NCI-H128 (cell line): Measurements from ENCODE around the gene TBCEL.
"Not testable (repeated sequence)": the region's sequence is repeated elsewhere in the genome, so short reads cannot be mapped to it uniquely, and the experiment has no call there.

Experiments
- DNase-seq: peaks from one replicate; lab custom pipeline; 2025; ENCODE audit not compliant: unreplicated experiment; lab: John Stamatoyannopoulos, UW

TBCEL gene

GRCh38 chr11:121023848-121024751, at the start of gene TBCEL:
Gene TBCEL, plus strand, starts transcription at chr11:121024102. Its CDS starts 21,589 bp downstream, at chr11:121045691.
- peak; percentile 55 for DNase-seq

- DNase-seq = no peak
Measured at GRCh38 chr11:120974466-120974865, 49.4 kb upstream of the TBCEL start.

- no peak for DNase-seq
Measured at GRCh38 chr11:120974965-120975364, 48.9 kb upstream of the TBCEL start.

- no peak for DNase-seq
Measured at GRCh38 chr11:120977266-120978137, 46.4 kb upstream of the TBCEL start.

GRCh38 chr11:120978701-120979100, 45.2 kb upstream of the TBCEL start:
- no peak for DNase-seq

- no peak for DNase-seq
Measured at GRCh38 chr11:120985718-120986569, 38.0 kb upstream of the TBCEL start.

- DNase-seq = no peak
Measured at GRCh38 chr11:120988603-120989002, 35.3 kb upstream of the TBCEL start.

- no peak for DNase-seq
Measured at GRCh38 chr11:120991830-120992686, 31.8 kb upstream of the TBCEL start.

- no peak for DNase-seq
Measured at GRCh38 chr11:120994091-120994859, 29.6 kb upstream of the TBCEL start.

- DNase-seq = no peak
Measured at GRCh38 chr11:120995184-120995583, 28.7 kb upstream of the TBCEL start.

GRCh38 chr11:120996973-120997372, 26.9 kb upstream of the TBCEL start:
- DNase-seq = no peak

GRCh38 chr11:120998581-120998980, 25.3 kb upstream of the TBCEL start:
- no peak for DNase-seq

GRCh38 chr11:121004206-121004840, 19.6 kb upstream of the TBCEL start:
- no peak for DNase-seq

- no peak for DNase-seq
Measured at GRCh38 chr11:121006922-121007321, 17.0 kb upstream of the TBCEL start.

GRCh38 chr11:121008551-121008950, 15.4 kb upstream of the TBCEL start:
- no peak for DNase-seq

- DNase-seq = no peak
Measured at GRCh38 chr11:121012091-121012490, 11.8 kb upstream of the TBCEL start.

GRCh38 chr11:121018746-121019145, 5.2 kb upstream of the TBCEL start:
- DNase-seq = no peak

GRCh38 chr11:121021718-121022117, 2.2 kb upstream of the TBCEL start:
- not testable (repeated sequence) for DNase-seq

- no peak for DNase-seq
Measured at GRCh38 chr11:121024989-121025388, 1.1 kb downstream of the TBCEL start.
